C4-2B (cell line): ENCODE measurements around the gene LHFPL2.

Source experiments
- CTCF ChIP-seq: fragments of 450-650 bp; conservative IDR thresholded peaks from 2 replicates; pipeline ENCODE4 v1.5.1; 2017; ENCODE audit warnings: mild to moderate bottlenecking
- ZFX ChIP-seq: fragments of 450-650 bp; IDR thresholded peaks from 2 replicates; pipeline ENCODE4 v1.6.1; 2017

GRCh38 chr5:78505860-78506259 is 142.7 kb downstream of the LHFPL2 start:
- TF ChIP-seq ZFX (no peak), CTCF (no peak)
